ENCODE data around the gene BCAP31. TPM values are rescaled to one million over a fixed set of nuclear protein-coding genes. Genes with fewer than 3 reads are reported as not detected.

The BCAP31 gene
- total and polyA plus RNA-seq, 7 experiments from 2014 or later = 80.2 to 329 (median 118) TPM

DNA sequence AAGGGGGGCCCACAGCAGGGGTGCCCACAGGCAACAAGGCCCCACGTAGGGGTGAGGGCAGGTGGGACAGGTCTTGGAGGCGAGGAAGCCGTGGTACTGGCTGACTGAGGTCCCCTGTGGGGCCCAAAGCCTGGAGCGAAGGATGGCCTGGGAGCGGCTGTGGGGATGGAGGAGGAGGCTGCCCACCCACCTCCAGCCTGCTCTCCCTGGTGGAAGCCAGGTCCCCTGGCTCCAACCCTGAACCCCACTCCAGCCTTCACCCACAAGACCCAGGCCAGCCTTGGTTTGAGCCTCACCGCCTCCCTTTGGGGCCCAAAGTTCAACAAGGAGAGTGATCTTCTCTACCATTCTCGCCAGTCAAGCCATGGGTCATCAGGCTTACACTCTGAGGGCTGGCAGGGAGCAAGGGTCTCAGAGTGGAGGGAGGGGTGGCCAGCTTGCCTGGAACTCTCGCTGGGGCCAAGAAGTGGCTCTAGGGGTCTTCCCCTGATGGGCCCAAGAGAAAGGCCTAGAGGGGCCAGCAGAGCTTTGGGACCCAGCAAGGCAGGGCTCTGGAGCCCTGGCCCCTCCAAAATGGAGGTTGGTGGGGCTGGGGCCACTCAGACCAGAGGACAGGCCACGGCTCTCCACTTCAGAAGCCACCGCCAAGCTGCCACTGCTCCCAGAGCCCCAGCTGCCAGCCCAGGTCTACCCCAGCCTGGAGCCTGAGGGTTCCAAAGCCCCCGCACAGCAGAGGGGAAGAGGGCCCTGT, 55.6 kb downstream of the BCAP31 start:
- H3K36me3 Mint-ChIP-seq = no peaks in the 10 kb centered on the region
- H3K27me3 Mint-ChIP-seq = peaks cover 0 to 28% (median 7%) of the 10 kb centered on the region in 5 donors
- DNase-seq (no peak), ATAC-seq (no peak)
- Histone ChIP-seq H3K27me3 (ENCODE audit: control insufficient read depth in 2 of 2, insufficient read depth in 2 of 2, low read length in 2 of 2) (no peaks in the 10 kb centered on the region), H3K27ac (ENCODE audit: low read depth, low read length) (no peak overlapping the region), H3K4me3 (ENCODE audit: low read length) (no peak overlapping the region), H3K36me3 (ENCODE audit: control insufficient read depth in 2 of 3, insufficient read depth in 3 of 3, low read length in 3 of 3) (no peaks in the 10 kb centered on the region), H3K9me3 (ENCODE audit: control insufficient read depth in 2 of 3, low read length in 3 of 3) (no peaks in the 10 kb centered on the region), H3K4me1 (ENCODE audit: control insufficient read depth in 2 of 2, insufficient read depth in 2 of 2, low read length in 2 of 2) (no peaks in the 10 kb centered on the region)
- ChIA-PET POLR2A (interaction anchor here (0.5 kb wide), 1 partner anchor 70 kb away, joined by 3 read pairs; no protein-coding TSS in a partner anchor), CTCF (interaction anchor here (0.6 to 4.2 kb wide), 10 partner anchors 15 to 727 kb away, joined by 3 to 27 read pairs (median 6); no protein-coding TSS in a partner anchor)
- H3K4me3 Mint-ChIP-seq = no peak overlapping the region
- H3K9me3 Mint-ChIP-seq = peaks cover 0 to 4% (median 0%) of the 10 kb centered on the region in 11 donors
- intact Hi-C loops (cut with micrococcal nuclease) = loop anchor here (1.0 to 5.0 kb wide), 9 partner anchors 58 to 727 kb away; no protein-coding TSS in a partner anchor
- peaks cover 5 to 10% (median 7%) of the 10 kb centered on the region in 7 donors for H3K4me1 Mint-ChIP-seq
- peak overlapping the region in 1 of 9 donors; percentile 51 for H3K27ac Mint-ChIP-seq

DNA sequence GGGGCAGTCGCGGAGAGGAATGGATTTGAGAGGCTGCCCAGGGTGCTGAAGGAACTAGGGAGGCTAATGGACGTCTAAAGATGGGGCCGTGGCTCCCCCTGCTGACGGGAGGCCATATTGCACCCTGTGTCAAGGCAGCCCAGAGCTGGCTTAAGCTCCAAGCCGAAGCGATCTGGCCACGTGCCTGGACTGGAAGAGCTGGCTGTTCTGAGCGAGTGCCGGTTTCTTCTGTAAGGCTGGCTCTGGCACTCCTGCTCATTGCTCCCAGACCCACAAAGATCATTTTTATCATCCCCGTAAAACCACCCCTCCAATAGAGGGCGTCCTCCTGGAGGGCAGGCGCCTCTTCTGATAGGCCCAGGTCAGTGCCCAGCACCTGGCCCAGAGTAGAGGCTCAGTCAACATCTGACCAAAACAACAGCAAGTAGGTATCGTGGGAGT, 56.2 kb downstream of the BCAP31 start:
- Mint-ChIP-seq H3K27me3 (peaks cover 0 to 28% (median 7%) of the 10 kb centered on the region in 5 donors), H3K36me3 (no peaks in the 10 kb centered on the region), H3K4me1 (peaks cover 5 to 10% (median 7%) of the 10 kb centered on the region in 7 donors), H3K4me3 (peak overlapping the region; percentile 53 to 82 (median 74)), H3K27ac (peak overlapping the region in 4 of 9 donors; percentile 2 to 51 (median 37)), H3K9me3 (peaks cover 0 to 4% (median 0%) of the 10 kb centered on the region in 11 donors)
- Histone ChIP-seq H3K4me1 (ENCODE audit: control insufficient read depth in 2 of 2, insufficient read depth in 2 of 2, low read length in 2 of 2) (no peaks in the 10 kb centered on the region), H3K36me3 (ENCODE audit: control insufficient read depth in 2 of 3, insufficient read depth in 3 of 3, low read length in 3 of 3) (no peaks in the 10 kb centered on the region), H3K27ac (ENCODE audit: low read depth, low read length) (no peak overlapping the region), H3K4me3 (ENCODE audit: low read length) (no peak overlapping the region), H3K9me3 (ENCODE audit: control insufficient read depth in 2 of 3, low read length in 3 of 3) (no peaks in the 10 kb centered on the region), H3K27me3 (ENCODE audit: control insufficient read depth in 2 of 2, insufficient read depth in 2 of 2, low read length in 2 of 2) (no peaks in the 10 kb centered on the region)
- ChIA-PET POLR2A (interaction anchor here (1.1 kb wide), 1 partner anchor 129 kb away, joined by 3 read pairs; no protein-coding TSS in a partner anchor), CTCF (interaction anchor here (0.6 to 4.2 kb wide), 12 partner anchors 14 to 726 kb away, joined by 3 to 27 read pairs (median 5); no protein-coding TSS in a partner anchor)
- intact Hi-C loops (cut with micrococcal nuclease) = loop anchor here (1.0 to 5.0 kb wide), 9 partner anchors 57 to 727 kb away; no protein-coding TSS in a partner anchor
- ATAC-seq = peak; percentile 93
- peak; percentile 51 to 78 (median 65) for DNase-seq

DNA sequence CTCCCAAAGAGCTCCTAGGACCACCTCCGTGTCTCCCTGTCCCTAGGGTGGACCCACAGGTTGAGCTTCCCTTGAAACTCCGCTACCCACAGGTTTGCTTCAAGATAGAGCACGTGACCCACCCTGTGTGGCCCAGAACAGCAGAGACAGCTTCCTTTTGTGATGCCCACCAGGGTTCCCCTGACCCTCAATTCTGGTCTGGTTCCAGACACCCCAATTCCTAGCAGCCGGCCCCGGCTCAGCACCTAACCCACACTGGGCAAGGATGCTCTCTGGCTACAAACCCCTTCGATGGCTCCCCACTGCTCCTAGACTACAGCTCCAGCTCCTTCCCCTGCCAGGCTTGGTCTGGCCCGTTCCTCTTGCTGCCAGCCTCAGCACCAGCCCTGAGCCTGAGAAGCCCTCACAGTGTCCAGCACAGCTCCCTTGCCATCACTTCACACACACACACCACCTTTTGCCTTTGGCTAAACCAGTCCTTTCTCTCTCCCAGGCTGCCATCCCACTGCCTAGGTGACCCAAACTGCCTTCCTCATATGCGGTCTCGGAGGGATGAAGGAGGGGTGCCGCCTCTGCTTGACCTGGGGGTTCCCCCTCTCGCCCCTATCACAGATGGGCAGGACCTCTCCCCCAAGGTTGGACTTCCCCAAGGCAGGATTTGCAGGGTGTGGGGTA, 56.8 kb downstream of the BCAP31 start:
- Histone ChIP-seq H3K4me1 (ENCODE audit: control insufficient read depth in 2 of 2, insufficient read depth in 2 of 2, low read length in 2 of 2) (no peaks in the 10 kb centered on the region), H3K27ac (ENCODE audit: low read depth, low read length) (no peak overlapping the region), H3K9me3 (ENCODE audit: control insufficient read depth in 2 of 3, low read length in 3 of 3) (no peaks in the 10 kb centered on the region), H3K4me3 (ENCODE audit: low read length) (no peak overlapping the region), H3K27me3 (ENCODE audit: control insufficient read depth in 2 of 2, insufficient read depth in 2 of 2, low read length in 2 of 2) (no peaks in the 10 kb centered on the region), H3K36me3 (ENCODE audit: control insufficient read depth in 2 of 3, insufficient read depth in 3 of 3, low read length in 3 of 3) (no peaks in the 10 kb centered on the region)
- intact Hi-C loops (cut with micrococcal nuclease) = loop anchor here in 1 of 2 donors (1.0 to 5.0 kb wide), 2 partner anchors 113 to 725 kb away; no protein-coding TSS in a partner anchor
- ChIA-PET POLR2A (interaction anchor here (1.1 kb wide), 1 partner anchor 128 kb away, joined by 3 read pairs; no protein-coding TSS in a partner anchor), CTCF (interaction anchor here (0.6 to 4.2 kb wide), 13 partner anchors 10 to 725 kb away, joined by 3 to 27 read pairs (median 4); no protein-coding TSS in a partner anchor)
- H3K4me3 Mint-ChIP-seq = peak overlapping the region; percentile 53 to 82 (median 74)
- H3K27me3 Mint-ChIP-seq = peaks cover 0 to 26% (median 7%) of the 10 kb centered on the region in 5 donors
- peaks cover 5 to 8% (median 7%) of the 10 kb centered on the region in 7 donors for H3K4me1 Mint-ChIP-seq
- no peak for DNase-seq
- peak; percentile 12 for ATAC-seq
- no peaks in the 10 kb centered on the region for H3K36me3 Mint-ChIP-seq
- peaks cover 0 to 4% (median 0%) of the 10 kb centered on the region in 11 donors for H3K9me3 Mint-ChIP-seq
- H3K27ac Mint-ChIP-seq = peak overlapping the region in 2 of 9 donors; percentile 2 to 31

DNA sequence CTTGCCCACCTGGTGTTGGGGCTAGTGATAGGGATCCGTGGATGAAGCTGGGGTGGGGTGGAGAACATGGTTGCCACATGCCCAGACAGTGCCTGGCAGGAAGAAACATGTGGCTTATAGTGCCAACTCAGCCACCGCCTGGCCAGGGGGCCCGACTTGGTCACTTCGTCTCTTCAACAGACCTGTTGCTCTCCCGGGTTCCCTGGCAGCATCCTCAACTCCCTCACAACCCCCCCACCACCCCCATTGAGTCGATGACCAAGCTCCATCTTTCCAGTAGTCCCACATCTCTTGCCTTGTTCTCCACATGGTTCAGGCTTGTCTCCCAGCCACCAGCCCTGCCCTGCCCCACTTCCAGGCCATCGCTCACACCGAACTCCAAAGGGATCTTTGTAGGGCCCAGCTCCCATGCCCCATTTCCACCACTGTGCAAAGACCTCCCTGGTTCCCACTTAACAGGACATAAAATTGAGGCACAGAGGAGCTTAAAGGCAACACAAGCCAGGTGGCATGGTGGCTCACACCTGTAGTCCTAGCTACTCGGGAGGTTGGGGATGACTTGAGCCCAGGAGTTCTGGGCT, 58.4 kb downstream of the BCAP31 start:
- ChIA-PET CTCF (interaction anchor here (1.4 to 4.2 kb wide), 3 partner anchors 111 to 724 kb away, joined by 5 to 27 read pairs (median 5); no protein-coding TSS in a partner anchor), POLR2A (no interaction called here)
- Mint-ChIP-seq H3K4me3 (no peak overlapping the region), H3K4me1 (peaks cover 7 to 14% (median 8%) of the 10 kb centered on the region in 7 donors), H3K36me3 (no peaks in the 10 kb centered on the region), H3K27ac (peak overlapping the region in 1 of 9 donors; percentile 72), H3K27me3 (peaks cover 0 to 36% (median 11%) of the 10 kb centered on the region in 5 donors), H3K9me3 (peaks cover 0 to 6% (median 0%) of the 10 kb centered on the region in 11 donors)
- ATAC-seq (no peak), DNase-seq (no peak)
- Histone ChIP-seq H3K27ac (ENCODE audit: low read depth, low read length) (no peak overlapping the region), H3K27me3 (ENCODE audit: control insufficient read depth in 2 of 2, insufficient read depth in 2 of 2, low read length in 2 of 2) (no peaks in the 10 kb centered on the region), H3K4me3 (ENCODE audit: low read length) (no peak overlapping the region), H3K4me1 (ENCODE audit: control insufficient read depth in 2 of 2, insufficient read depth in 2 of 2, low read length in 2 of 2) (no peaks in the 10 kb centered on the region), H3K9me3 (ENCODE audit: control insufficient read depth in 2 of 3, low read length in 3 of 3) (no peaks in the 10 kb centered on the region), H3K36me3 (ENCODE audit: control insufficient read depth in 2 of 3, insufficient read depth in 3 of 3, low read length in 3 of 3) (no peaks in the 10 kb centered on the region)
- intact Hi-C loops (cut with micrococcal nuclease) = loop anchor here in 1 of 2 donors (5.0 kb wide), 1 partner anchor 724 kb away; no protein-coding TSS in a partner anchor

DNA sequence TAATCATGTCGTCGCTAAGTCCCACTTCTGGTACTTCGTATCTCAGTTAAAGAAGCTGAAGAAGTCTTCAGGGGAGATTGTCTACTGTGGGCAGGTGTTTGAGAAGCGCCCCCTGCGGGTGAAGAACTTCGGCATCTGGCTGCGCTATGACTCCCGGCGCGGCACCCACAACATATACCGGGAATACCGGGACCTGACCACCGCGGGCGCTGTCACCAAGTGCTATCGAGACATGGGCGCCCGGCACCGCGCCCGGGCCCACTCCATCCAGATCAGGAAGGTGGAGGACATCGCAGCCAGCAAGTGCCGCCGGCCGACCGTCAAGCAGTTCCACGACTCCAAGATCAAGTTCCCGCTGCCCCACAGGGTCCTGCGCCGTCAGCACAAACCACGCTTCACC, 61.9 kb downstream of the BCAP31 start:
- no peaks in the 10 kb centered on the region for H3K9me3 ChIP-seq (ENCODE audit: control insufficient read depth in 2 of 3, low read length in 3 of 3)
- no peaks in the 10 kb centered on the region for H3K4me1 ChIP-seq (ENCODE audit: control insufficient read depth in 2 of 2, insufficient read depth in 2 of 2, low read length in 2 of 2)
- no peak overlapping the region for H3K27ac ChIP-seq (ENCODE audit: low read depth, low read length)
- POLR2A ChIA-PET = interaction anchor here (0.7 kb wide), 1 partner anchor 53 kb away, joined by 3 read pairs; no protein-coding TSS in a partner anchor
- no peak overlapping the region for H3K4me3 ChIP-seq (ENCODE audit: low read length)
- Mint-ChIP-seq H3K27me3 (peaks cover 0 to 46% (median 6%) of the 10 kb centered on the region in 5 donors), H3K36me3 (no peaks in the 10 kb centered on the region), H3K4me1 (peaks cover 0 to 6% (median 0%) of the 10 kb centered on the region in 7 donors), H3K4me3 (peak overlapping the region in 9 of 10 donors; percentile 42 to 73 (median 55)), H3K9me3 (peaks cover 0 to 6% (median 0%) of the 10 kb centered on the region in 11 donors), H3K27ac (no peak overlapping the region)
- DNase-seq (peak in 8 of 9 donors; percentile 26 to 58 (median 52)), ATAC-seq (no peak)
- CTCF ChIA-PET = interaction anchor here (0.6 to 1.7 kb wide), 6 partner anchors 53 to 747 kb away, joined by 3 to 6 read pairs (median 4); no protein-coding TSS in a partner anchor
- no peaks in the 10 kb centered on the region for H3K36me3 ChIP-seq (ENCODE audit: control insufficient read depth in 2 of 3, insufficient read depth in 3 of 3, low read length in 3 of 3)
- intact Hi-C loops (cut with micrococcal nuclease) = loop anchor here in 1 of 2 donors (1.0 kb wide), 3 partner anchors 52 to 703 kb away; no protein-coding TSS in a partner anchor
- H3K27me3 ChIP-seq (ENCODE audit: control insufficient read depth in 2 of 2, insufficient read depth in 2 of 2, low read length in 2 of 2) = no peaks in the 10 kb centered on the region
